Suprapubic skin (tissue), 4 donors: ENCODE measurements around the gene CCDC190. TPM values are rescaled to one million over a fixed set of nuclear protein-coding genes. Genes with fewer than 3 reads are reported as not detected.
A peak's percentile ranks its signal among the peaks of the same experiment; 100 is the strongest.
"Not testable (repeated sequence)": the region's sequence is repeated elsewhere in the genome, so short reads cannot be mapped to it uniquely, and the experiment has no call there.

Source experiments
- DNase-seq, 2 donors: peaks; one replicate each; pipeline ENCODE4 v3.0.0-alpha.2; 2019; ENCODE audit warnings: low spot score in 2 of 2
- H3K27ac ChIP-seq: fragments of 200-600 bp; sonication (generic); one replicate; pipeline ENCODE4 v1.5.1; 2019
- H3K27me3 ChIP-seq: fragments of 200-600 bp; sonication (generic); one replicate; pipeline ENCODE4 v1.5.1; 2019
- H3K36me3 ChIP-seq: fragments of 200-600 bp; sonication (generic); one replicate; pipeline ENCODE4 v1.5.1; 2019
- H3K4me1 ChIP-seq: fragments of 200-600 bp; sonication (generic); one replicate; pipeline ENCODE4 v1.5.1; 2019
- H3K4me3 ChIP-seq: fragments of 200-600 bp; sonication (generic); one replicate; pipeline ENCODE4 v1.5.1; 2019; ENCODE audit warnings: mild to moderate bottlenecking
- H3K9me3 ChIP-seq: fragments of 200-600 bp; sonication (generic); one replicate; pipeline ENCODE4 v1.5.1; 2019
- CTCF ChIP-seq, 2 donors: fragments of 200-600 bp in 1 of 2; fragments of 450-650 bp in 1 of 2; sonication (generic) in 1 of 2; IDR thresholded peaks; one replicate each; pipeline ENCODE4 v1.5.1; 2016 to 2019; ENCODE audit warnings: antibody characterized with exemption in 2 of 2, mild to moderate bottlenecking in 1 of 2, moderate library complexity in 1 of 2
- EP300 ChIP-seq: sonication (generic); formaldehyde crosslinking; IDR thresholded peaks from one replicate; pipeline ENCODE4 v1.6.1; 2017; ENCODE audit warnings: antibody characterized with exemption
- POLR2A ChIP-seq, 2 donors: fragments of 450-650 bp; IDR thresholded peaks; one replicate each; pipeline ENCODE4 v1.6.1; 2017; ENCODE audit warnings: antibody characterized with exemption in 2 of 2, mild to moderate bottlenecking in 2 of 2, moderate library complexity in 2 of 2
- POLR2AphosphoS5 ChIP-seq, 3 donors: sonication (generic); formaldehyde crosslinking; IDR thresholded peaks; one replicate each; pipeline ENCODE4 v1.6.1; 2017; ENCODE audit warnings: antibody characterized with exemption in 3 of 3
- WGBS: methylation state at CpG from one replicate; pipeline ENCODE4 v1.1.5; 2018; 5-methylcytosine and 5-hydroxymethylcytosine counted together
- total RNA-seq, 4 donors: library from RNA; depleted of rRNA; stranded (reverse); fragments of >200 nt; gene quantifications; one replicate each; pipeline ENCODE4 v1.1.0, GENCODE V29; 2016

CCDC190 gene
- total RNA-seq, 4 donors from 2014 or later, result not detected

- 42% methylated on average over 3 of the region's 3 CpGs for WGBS
- TF ChIP-seq POLR2A (IDR thresholded peaks at IDR 0.05) (no peak), CTCF (IDR thresholded peaks at IDR 0.05) (no peak), POLR2AphosphoS5 (IDR thresholded peaks at IDR 0.05) (no peak), EP300 (no peak)
- peaks cover 2% of the 10 kb centered on the region for H3K27me3 ChIP-seq
- H3K27ac ChIP-seq, result no peak overlapping the region
- no peaks in the 10 kb centered on the region for H3K9me3 ChIP-seq
- no peak overlapping the region for H3K4me3 ChIP-seq
- no peaks in the 10 kb centered on the region for H3K4me1 ChIP-seq
- H3K36me3 ChIP-seq, result no peaks in the 10 kb centered on the region
- DNase-seq, result no peak
Measured at GRCh38 chr1:162885265-162885664, 24.3 kb upstream of the CCDC190 start.

- 68% methylated on average over 1 of the region's 1 CpG for WGBS
Measured at GRCh38 chr1:162884831-162885230, 23.9 kb upstream of the CCDC190 start.

GRCh38 chr1:162882248-162882674, 21.3 kb upstream of the CCDC190 start:
- WGBS, result 31% methylated on average over 5 of the region's 5 CpGs
- no peak for TF ChIP-seq CTCF (IDR thresholded peaks at IDR 0.05)
- TF ChIP-seq POLR2AphosphoS5 (IDR thresholded peaks at IDR 0.05), result no peak
- no peak for TF ChIP-seq EP300
- TF ChIP-seq POLR2A (IDR thresholded peaks at IDR 0.05), result no peak
- no peaks in the 10 kb centered on the region for H3K4me1 ChIP-seq
- DNase-seq, result no peak
- no peak overlapping the region for H3K4me3 ChIP-seq
- H3K27ac ChIP-seq, result no peak overlapping the region
- H3K9me3 ChIP-seq, result no peaks in the 10 kb centered on the region
- H3K36me3 ChIP-seq, result no peaks in the 10 kb centered on the region
- peaks cover 2% of the 10 kb centered on the region for H3K27me3 ChIP-seq

More at GRCh38 chr1:162884831-162885230, 23.9 kb upstream of the CCDC190 start:
- Histone ChIP-seq H3K4me1 (no peaks in the 10 kb centered on the region), H3K4me3 (no peak overlapping the region), H3K27ac (no peak overlapping the region), H3K27me3 (peaks cover 2% of the 10 kb centered on the region), H3K36me3 (no peaks in the 10 kb centered on the region), H3K9me3 (no peaks in the 10 kb centered on the region)
- TF ChIP-seq POLR2A (IDR thresholded peaks at IDR 0.05), result no peak
- TF ChIP-seq EP300, result no peak
- no peak for TF ChIP-seq POLR2AphosphoS5 (IDR thresholded peaks at IDR 0.05)
- no peak for TF ChIP-seq CTCF (IDR thresholded peaks at IDR 0.05)
- DNase-seq, result no peak

GRCh38 chr1:162881590-162881989, 20.6 kb upstream of the CCDC190 start:
- Histone ChIP-seq H3K27ac (no peak overlapping the region), H3K4me1 (no peaks in the 10 kb centered on the region), H3K36me3 (no peaks in the 10 kb centered on the region), H3K4me3 (no peak overlapping the region), H3K9me3 (no peaks in the 10 kb centered on the region), H3K27me3 (peaks cover 2% of the 10 kb centered on the region)
- no peak for DNase-seq
- WGBS, result 96% methylated on average over 4 of the region's 5 CpGs
- TF ChIP-seq POLR2AphosphoS5 (IDR thresholded peaks at IDR 0.05) (no peak), EP300 (no peak)

- not testable (repeated sequence) for DNase-seq, H3K27ac ChIP-seq, H3K4me3 ChIP-seq, H3K36me3 ChIP-seq, H3K27me3 ChIP-seq, H3K4me1 ChIP-seq, H3K9me3 ChIP-seq
- 86% methylated on average over 2 of the region's 2 CpGs for WGBS
Measured at GRCh38 chr1:162880617-162881016, 19.6 kb upstream of the CCDC190 start.

DNA sequence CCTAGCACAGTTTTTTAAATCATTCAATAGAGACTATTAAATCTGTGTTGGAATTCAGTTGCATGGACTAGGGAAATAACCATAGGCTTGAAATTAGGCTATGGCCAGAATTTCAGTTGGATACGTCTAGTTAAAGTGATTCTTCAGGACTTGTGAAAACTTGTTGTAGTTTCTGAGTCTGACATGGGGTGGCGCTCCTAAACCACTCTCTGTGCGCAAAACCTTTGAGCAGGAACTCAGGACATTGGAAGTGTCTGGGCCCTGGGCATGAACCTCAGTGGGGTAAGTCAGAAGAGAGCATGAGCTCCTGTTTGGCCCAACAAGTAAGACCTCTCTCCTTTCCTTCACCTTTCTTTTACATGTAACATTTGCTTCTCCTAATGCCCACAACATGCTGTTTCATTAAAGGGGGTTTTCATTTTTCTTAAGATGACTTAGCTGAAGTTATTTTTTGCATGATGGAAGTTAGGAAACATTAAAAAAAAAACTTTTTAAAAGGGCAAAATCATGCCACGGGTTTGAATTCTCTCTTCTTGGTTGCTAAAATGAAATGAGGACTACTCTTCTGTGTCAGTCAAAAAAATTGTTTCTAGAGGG, 17.1 kb upstream of the CCDC190 start:
- Histone ChIP-seq H3K27ac (no peak overlapping the region), H3K4me3 (no peak overlapping the region), H3K36me3 (no peaks in the 10 kb centered on the region), H3K27me3 (peaks cover 7% of the 10 kb centered on the region), H3K4me1 (no peaks in the 10 kb centered on the region), H3K9me3 (no peaks in the 10 kb centered on the region)
- TF ChIP-seq CTCF (IDR thresholded peaks at IDR 0.05) (peak; percentile 16 to 47), EP300 (no peak)
- 25% methylated on average over 4 of the region's 4 CpGs for WGBS
- no peak for DNase-seq
